Astrocyte (in vitro differentiated cells and primary cell): ENCODE data around the gene ADGRG2.

ENCODE experiments used
- CTCF ChIP-seq: IDR thresholded peaks from 2 replicates; pipeline ENCODE4 v1.5.1; 2011; ENCODE audit warnings: low read depth, mild to moderate bottlenecking, inconsistent platforms, low read length, moderate library complexity; ENCODE audit not compliant: insufficient read depth
- EZH2 ChIP-seq: IDR thresholded peaks from 2 replicates; pipeline ENCODE4 v1.6.1; 2012; ENCODE audit warnings: mild to moderate bottlenecking, low read length, inconsistent platforms; ENCODE audit not compliant: insufficient read depth

DNA sequence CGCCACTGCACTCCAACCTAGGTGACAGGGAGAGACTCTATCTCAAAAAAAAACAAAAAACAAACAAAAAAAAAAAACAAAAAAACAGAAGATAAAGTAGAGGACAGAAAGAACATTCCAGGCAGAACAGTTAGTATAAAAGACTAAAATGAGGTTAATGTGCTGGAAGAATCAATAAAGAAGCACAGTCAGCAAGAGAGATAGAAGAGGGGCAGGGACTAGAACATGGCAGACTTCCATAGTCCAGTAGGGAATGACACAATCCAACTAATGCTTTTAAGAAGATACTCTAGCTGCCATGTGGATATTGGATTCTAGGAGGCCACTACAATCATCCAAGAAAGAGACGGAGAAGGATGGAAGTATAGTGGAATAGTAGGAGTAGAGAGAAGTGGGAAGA lies 11.6 kb downstream of the ADGRG2 start:
- TF ChIP-seq CTCF, result no peak
- TF ChIP-seq EZH2, result no peak
